OCI-LY7 (cell line): ENCODE results near the gene SLC26A4.

Source experiments
- EZH2phosphoT487 ChIP-seq: fragments of 200-600 bp; sonication (generic); IDR thresholded peaks from 2 replicates; pipeline ENCODE4 v1.6.1; 2018; ENCODE audit warnings: low read depth, borderline replicate concordance, mild to moderate bottlenecking, mixed run types, antibody characterized with exemption, low read length, moderate library complexity, mixed read lengths
- TF ChIP-seq, protein P1 (sequence below): fragments of 200-600 bp; sonication (generic); conservative IDR thresholded peaks from 2 replicates; pipeline ENCODE4 v1.5.1; 2014; ENCODE audit warnings: mild to moderate bottlenecking, antibody characterized with exemption, low read length, moderate library complexity, mixed read lengths

DNA sequence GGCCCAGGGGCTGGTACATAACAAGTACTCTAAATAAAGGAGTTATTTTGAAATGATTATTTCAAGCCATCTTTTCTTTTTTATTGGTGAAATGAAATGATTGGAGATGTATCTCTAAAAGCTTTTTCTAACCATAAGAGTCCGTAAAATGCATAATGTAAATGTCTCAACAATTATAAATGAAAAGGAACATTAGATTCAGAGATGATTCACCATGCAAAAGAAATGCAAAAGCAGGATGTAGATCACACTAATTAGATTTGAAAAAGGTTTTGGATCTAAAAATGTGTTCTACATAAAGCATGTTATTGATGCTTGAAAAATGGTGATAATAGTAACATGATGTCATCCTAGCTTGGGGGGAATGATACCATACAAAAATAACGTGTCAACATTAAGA, 15.6 kb downstream of the SLC26A4 start:
- TF ChIP-seq, protein P1, sequence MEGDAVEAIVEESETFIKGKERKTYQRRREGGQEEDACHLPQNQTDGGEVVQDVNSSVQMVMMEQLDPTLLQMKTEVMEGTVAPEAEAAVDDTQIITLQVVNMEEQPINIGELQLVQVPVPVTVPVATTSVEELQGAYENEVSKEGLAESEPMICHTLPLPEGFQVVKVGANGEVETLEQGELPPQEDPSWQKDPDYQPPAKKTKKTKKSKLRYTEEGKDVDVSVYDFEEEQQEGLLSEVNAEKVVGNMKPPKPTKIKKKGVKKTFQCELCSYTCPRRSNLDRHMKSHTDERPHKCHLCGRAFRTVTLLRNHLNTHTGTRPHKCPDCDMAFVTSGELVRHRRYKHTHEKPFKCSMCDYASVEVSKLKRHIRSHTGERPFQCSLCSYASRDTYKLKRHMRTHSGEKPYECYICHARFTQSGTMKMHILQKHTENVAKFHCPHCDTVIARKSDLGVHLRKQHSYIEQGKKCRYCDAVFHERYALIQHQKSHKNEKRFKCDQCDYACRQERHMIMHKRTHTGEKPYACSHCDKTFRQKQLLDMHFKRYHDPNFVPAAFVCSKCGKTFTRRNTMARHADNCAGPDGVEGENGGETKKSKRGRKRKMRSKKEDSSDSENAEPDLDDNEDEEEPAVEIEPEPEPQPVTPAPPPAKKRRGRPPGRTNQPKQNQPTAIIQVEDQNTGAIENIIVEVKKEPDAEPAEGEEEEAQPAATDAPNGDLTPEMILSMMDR = no peak
- TF ChIP-seq EZH2phosphoT487 = no peak
